Body of pancreas (tissue), 4 donors: ENCODE measurements around the gene SIL1.

Experiments used
- POLR2A ChIP-seq, 3 donors: fragments of 450-650 bp; IDR thresholded peaks; one replicate each; pipeline ENCODE4 v1.6.1; 2016; ENCODE audit warnings: antibody characterized with exemption in 3 of 3, mild to moderate bottlenecking in 2 of 3
- TF ChIP-seq, protein P1 (sequence below), 7 experiments: fragments of 450-650 bp in 4 of 7; fragments of 200-600 bp in 3 of 7; sonication (generic) in 3 of 7; IDR thresholded peaks; one replicate each; pipeline ENCODE4 v1.5.1; 2016 to 2019; ENCODE audit warnings: antibody characterized with exemption in 7 of 7

GRCh38 chr5:139185589-139185988 is 12.6 kb downstream of the SIL1 start:
- TF ChIP-seq, protein P1, sequence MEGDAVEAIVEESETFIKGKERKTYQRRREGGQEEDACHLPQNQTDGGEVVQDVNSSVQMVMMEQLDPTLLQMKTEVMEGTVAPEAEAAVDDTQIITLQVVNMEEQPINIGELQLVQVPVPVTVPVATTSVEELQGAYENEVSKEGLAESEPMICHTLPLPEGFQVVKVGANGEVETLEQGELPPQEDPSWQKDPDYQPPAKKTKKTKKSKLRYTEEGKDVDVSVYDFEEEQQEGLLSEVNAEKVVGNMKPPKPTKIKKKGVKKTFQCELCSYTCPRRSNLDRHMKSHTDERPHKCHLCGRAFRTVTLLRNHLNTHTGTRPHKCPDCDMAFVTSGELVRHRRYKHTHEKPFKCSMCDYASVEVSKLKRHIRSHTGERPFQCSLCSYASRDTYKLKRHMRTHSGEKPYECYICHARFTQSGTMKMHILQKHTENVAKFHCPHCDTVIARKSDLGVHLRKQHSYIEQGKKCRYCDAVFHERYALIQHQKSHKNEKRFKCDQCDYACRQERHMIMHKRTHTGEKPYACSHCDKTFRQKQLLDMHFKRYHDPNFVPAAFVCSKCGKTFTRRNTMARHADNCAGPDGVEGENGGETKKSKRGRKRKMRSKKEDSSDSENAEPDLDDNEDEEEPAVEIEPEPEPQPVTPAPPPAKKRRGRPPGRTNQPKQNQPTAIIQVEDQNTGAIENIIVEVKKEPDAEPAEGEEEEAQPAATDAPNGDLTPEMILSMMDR (IDR thresholded peaks at IDR 0.05): no peak
- no peak for TF ChIP-seq POLR2A (IDR thresholded peaks at IDR 0.05)
